HepG2 (cell line): ENCODE measurements around the gene CEP104. TPM values are rescaled to one million over a fixed set of nuclear protein-coding genes. Genes with fewer than 3 reads are reported as not detected.
A peak's percentile ranks its signal among the peaks of the same experiment; 100 is the strongest.

Experiments
- AGO2 ChIP-seq: fragments of 200-400 bp; formaldehyde crosslinking; optimal IDR thresholded peaks from 2 replicates; pipeline ENCODE3; 2017; ENCODE audit warnings: mild to moderate bottlenecking, low read depth, low read length, moderate library complexity
- BHLHE40 ChIP-seq: IDR thresholded peaks from 2 replicates; pipeline ENCODE4 v1.6.1; 2011; ENCODE audit warnings: low read length, improper control_type of control experiment
- CCDC6 ChIP-seq: sonication (generic); formaldehyde crosslinking; IDR thresholded peaks from 2 replicates; pipeline ENCODE4 v1.8.1; 2022; ENCODE audit warnings: mild to moderate bottlenecking, missing genetic modification reagents, moderate library complexity
- PRDM15 ChIP-seq: sonication (generic); formaldehyde crosslinking; IDR thresholded peaks from 2 replicates; pipeline ENCODE4 v1.4.0; 2020; ENCODE audit warnings: missing genetic modification reagents
- REL ChIP-seq: sonication (generic); formaldehyde crosslinking; conservative IDR thresholded peaks from 2 replicates; pipeline ENCODE4 v1.8.0; 2022; ENCODE audit warnings: mild to moderate bottlenecking, missing genetic modification reagents, moderate library complexity
- ZIK1 ChIP-seq: sonication (generic); formaldehyde crosslinking; IDR thresholded peaks from 2 replicates; pipeline ENCODE4 v1.5.0; 2020; ENCODE audit warnings: mild to moderate bottlenecking, low read depth, missing genetic modification reagents, borderline replicate concordance
- ZNF574 ChIP-seq: sonication (generic); formaldehyde crosslinking; IDR thresholded peaks from 2 replicates; pipeline ENCODE4 v1.4.0; 2020; ENCODE audit warnings: missing genetic modification reagents
- ZNF589 ChIP-seq: sonication (generic); formaldehyde crosslinking; conservative IDR thresholded peaks from 2 replicates; pipeline ENCODE4 v1.8.0; 2022; ENCODE audit warnings: mild to moderate bottlenecking, moderate library complexity, missing genetic modification reagents
- polyA plus RNA-seq, 8 experiments: library from polyadenylated mRNA; depleted of rRNA in 3 of 8; stranded (reverse) in 7 of 8; unstranded in 1 of 8; fragments of >200 nt; fragmentation: Illumina TruSeq in 4 of 8; extraction: Trizol in 4 of 8; gene quantifications; 2 replicates each; pipeline versions ENCODE4 v1.2.1 to v1.2.3, GENCODE V29; 2011 to 2016; ENCODE audit warnings: low read depth in 4 of 8, missing spikeins in 1 of 8, mixed read lengths in 1 of 8; ENCODE audit not compliant: insufficient read depth in 1 of 8
- total RNA-seq, 5 experiments: library from RNA; depleted of rRNA; stranded (reverse); fragments of >200 nt; fragmentation: Illumina TruSeq; extraction: Trizol; gene quantifications; 2 replicates each; pipeline ENCODE4 v1.2.3, GENCODE V29; 2016; ENCODE audit warnings: low read depth in 1 of 5
- TF ChIP-seq, protein P1 (sequence below): sonication (generic); formaldehyde crosslinking; conservative IDR thresholded peaks from 2 replicates; pipeline ENCODE4 v1.8.0; 2022; ENCODE audit warnings: mild to moderate bottlenecking, moderate library complexity, missing genetic modification reagents
- TF ChIP-seq, protein P2 (sequence below), 2 experiments: fragments of 450-650 bp in 1 of 2; sonication (generic) in 1 of 2; formaldehyde crosslinking in 1 of 2; IDR thresholded peaks; 2 replicates each; pipeline versions ENCODE4 v1.6.1 to v1.8.0; 2016 to 2022; ENCODE audit warnings: antibody characterized with exemption in 1 of 2, mild to moderate bottlenecking in 1 of 2, missing genetic modification reagents in 1 of 2

CEP104 gene
- total and polyA plus RNA-seq, 2 of the 13 experiments (the other 11 are each of a cell fraction or from before 2014, with no cell fraction given) = 20.4 to 30.1 TPM

DNA sequence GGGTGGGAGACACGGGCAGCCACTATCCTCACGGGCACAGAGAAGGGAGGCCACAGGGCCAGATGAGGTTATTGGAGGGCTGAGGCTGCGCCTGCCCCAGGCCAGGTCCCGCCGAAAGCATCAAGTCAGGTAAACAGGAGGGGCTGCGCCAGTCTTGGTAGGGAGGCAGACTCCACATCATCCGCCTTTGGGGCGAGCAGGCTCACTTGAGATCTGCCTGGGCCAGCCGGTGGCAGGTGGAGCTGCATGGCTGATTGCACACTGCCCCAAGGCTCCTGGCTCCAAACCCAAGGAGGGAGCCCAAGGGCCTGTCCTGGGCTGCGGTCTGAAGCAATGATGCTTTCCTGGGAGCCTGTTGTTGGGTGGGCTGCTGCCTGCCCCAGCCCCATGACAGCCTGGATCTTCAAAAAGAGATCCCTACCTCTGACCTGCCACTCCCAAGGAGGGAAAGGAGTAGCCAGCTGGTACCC is 79.9 kb downstream of the CEP104 start (continued):
- TF ChIP-seq PRDM15 (no peak), AGO2 (peak; percentile 55), ZIK1 (CRISPR knock-in tag) (no peak), REL (CRISPR knock-in tag) (0 out of 2 replicates have a peak, but pooled peaks have one; percentile 58), ZNF574 (CRISPR knock-in tag) (peak; percentile 29; the same call in 1 of the 2 replicates), CCDC6 (CRISPR knock-in tag) (0 out of 2 replicates have a peak, but pooled peaks have one; percentile 37), ZNF589 (CRISPR knock-in tag) (0 out of 2 replicates have a peak, but pooled peaks have one; percentile 27), BHLHE40 (no peak)
- TF ChIP-seq, protein P1, sequence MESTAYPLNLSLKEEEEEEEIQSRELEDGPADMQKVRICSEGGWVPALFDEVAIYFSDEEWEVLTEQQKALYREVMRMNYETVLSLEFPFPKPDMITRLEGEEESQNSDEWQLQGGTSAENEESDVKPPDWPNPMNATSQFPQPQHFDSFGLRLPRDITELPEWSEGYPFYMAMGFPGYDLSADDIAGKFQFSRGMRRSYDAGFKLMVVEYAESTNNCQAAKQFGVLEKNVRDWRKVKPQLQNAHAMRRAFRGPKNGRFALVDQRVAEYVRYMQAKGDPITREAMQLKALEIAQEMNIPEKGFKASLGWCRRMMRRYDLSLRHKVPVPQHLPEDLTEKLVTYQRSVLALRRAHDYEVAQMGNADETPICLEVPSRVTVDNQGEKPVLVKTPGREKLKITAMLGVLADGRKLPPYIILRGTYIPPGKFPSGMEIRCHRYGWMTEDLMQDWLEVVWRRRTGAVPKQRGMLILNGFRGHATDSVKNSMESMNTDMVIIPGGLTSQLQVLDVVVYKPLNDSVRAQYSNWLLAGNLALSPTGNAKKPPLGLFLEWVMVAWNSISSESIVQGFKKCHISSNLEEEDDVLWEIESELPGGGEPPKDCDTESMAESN = no peak
- TF ChIP-seq, protein P2, sequence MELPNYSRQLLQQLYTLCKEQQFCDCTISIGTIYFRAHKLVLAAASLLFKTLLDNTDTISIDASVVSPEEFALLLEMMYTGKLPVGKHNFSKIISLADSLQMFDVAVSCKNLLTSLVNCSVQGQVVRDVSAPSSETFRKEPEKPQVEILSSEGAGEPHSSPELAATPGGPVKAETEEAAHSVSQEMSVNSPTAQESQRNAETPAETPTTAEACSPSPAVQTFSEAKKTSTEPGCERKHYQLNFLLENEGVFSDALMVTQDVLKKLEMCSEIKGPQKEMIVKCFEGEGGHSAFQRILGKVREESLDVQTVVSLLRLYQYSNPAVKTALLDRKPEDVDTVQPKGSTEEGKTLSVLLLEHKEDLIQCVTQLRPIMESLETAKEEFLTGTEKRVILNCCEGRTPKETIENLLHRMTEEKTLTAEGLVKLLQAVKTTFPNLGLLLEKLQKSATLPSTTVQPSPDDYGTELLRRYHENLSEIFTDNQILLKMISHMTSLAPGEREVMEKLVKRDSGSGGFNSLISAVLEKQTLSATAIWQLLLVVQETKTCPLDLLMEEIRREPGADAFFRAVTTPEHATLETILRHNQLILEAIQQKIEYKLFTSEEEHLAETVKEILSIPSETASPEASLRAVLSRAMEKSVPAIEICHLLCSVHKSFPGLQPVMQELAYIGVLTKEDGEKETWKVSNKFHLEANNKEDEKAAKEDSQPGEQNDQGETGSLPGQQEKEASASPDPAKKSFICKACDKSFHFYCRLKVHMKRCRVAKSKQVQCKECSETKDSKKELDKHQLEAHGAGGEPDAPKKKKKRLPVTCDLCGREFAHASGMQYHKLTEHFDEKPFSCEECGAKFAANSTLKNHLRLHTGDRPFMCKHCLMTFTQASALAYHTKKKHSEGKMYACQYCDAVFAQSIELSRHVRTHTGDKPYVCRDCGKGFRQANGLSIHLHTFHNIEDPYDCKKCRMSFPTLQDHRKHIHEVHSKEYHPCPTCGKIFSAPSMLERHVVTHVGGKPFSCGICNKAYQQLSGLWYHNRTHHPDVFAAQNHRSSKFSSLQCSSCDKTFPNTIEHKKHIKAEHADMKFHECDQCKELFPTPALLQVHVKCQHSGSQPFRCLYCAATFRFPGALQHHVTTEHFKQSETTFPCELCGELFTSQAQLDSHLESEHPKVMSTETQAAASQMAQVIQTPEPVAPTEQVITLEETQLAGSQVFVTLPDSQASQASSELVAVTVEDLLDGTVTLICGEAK (IDR thresholded peaks at IDR 0.05) = no peak
- TF ChIP-seq, protein P2 (CRISPR knock-in tag; IDR thresholded peaks at IDR 0.05) = 0 out of 2 replicates have a peak, but pooled peaks have one; percentile 24
